T-helper 2 cell (primary cell): ENCODE measurements around the gene NDUFC1.

ENCODE experiments used
- DNase-seq, 5 experiments: peaks; one replicate each; pipeline versions ENCODE4 v3.0.0 to v3.0.0-alpha.2; 2012 to 2022

The NDUFC1 gene

DNA sequence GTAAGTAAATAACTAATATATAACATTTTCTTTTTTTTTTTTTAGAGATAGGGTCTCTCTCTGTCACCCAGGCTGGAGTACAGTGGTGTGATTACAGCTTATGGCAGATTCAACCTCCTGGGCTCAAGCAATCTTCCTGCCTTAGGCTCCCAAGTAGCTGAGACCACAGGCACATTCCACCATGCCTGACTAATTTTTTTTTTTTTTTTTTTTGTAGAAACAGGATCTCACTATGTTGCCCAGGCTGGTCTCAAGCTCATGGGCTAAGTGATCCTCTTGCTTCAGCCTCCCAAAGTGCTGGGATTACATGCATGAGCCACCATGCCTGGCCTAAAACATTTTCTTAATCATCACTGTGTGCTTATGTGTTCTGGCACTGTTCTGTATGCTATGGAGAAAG is 55.0 kb downstream of the NDUFC1 start:
- DNase-seq = no peak

DNA sequence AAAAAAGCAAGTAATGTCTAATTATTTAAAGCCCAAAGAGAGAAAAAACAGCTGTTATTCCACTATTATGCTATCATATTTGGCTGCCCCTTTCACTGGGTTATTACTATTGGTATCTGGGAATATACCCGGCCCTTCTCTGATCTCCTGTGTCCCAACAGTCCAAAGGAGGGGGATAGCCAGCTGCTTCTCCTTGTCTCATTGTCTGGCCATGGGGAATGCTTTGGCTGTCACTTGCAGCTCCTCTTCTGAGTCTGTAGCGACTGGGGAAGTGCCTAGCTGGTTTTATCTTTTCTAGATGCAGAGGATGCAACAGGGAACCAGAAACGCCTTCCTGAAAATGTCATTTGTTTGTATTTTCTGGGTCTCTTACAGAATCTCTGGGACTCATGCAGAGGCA is 56.1 kb downstream of the NDUFC1 start:
- DNase-seq = no peak

- DNase-seq = no peak
Measured at GRCh38 chr4:139245590-139245989, 56.7 kb downstream of the NDUFC1 start.

- DNase-seq = no peak
Measured at GRCh38 chr4:139243448-139244365, 58.6 kb downstream of the NDUFC1 start.

- no peak for DNase-seq
Measured at GRCh38 chr4:139242511-139243051, 59.7 kb downstream of the NDUFC1 start.

DNA sequence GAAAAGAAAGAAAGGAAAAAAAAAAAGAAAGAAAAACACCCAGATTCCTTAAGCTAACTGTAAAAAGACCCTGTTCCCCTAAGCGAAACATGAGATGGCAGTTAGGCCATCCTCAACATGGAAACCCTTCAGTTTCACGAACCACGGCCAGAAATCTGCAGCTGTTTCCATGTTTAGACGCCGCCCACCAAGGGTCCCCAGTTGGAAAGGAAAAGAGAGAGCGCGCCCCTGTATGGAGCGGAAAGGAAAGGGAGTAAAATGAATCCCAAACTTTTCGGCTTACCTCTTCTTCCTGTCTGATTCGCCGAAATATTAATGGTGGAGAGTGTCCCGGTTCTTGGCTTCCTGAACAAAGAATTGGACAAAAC is 60.5 kb downstream of the NDUFC1 start:
- no peak for DNase-seq

DNA sequence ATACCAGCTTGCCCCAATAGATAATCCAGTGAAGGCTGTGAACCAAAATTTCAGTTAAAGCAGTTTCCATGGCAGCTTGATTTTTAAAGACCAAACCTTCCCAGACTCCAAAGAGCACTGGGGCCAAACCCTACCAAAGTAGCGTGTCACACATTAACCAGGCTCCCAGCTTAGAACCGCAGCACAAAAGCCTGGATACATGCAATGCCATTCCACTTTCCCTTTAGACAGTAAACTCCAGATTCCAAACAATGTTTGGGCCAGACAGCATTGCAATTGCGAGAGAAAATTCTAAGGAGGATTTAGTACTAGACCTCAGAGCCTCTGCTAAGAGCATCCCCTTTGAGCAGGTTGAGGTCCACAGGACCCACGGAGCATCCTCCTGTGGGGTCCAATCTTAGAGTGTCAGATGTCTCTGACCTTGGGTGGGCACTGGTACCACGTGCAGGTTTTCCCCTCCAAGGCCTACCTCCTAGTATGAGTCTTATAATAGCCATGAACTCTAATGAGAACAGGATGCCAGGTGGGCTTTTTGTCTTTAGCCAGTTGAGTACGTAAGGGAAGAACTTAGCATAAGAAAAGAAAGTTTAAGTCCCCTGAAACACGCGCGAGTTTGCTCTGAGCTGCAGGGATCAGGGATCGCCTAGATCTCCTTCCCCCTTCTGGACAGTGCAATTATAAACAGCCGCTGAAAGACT is 61.0 kb downstream of the NDUFC1 start:
- DNase-seq = no peak
